ENCODE data around the gene POP7. TPM values are rescaled to one million over a fixed set of nuclear protein-coding genes. Genes with fewer than 3 reads are reported as not detected.

POP7 gene
- polyA plus RNA-seq, 1 donor from 2014 or later = 92.1 TPM

- Histone ChIP-seq H3F3A (ENCODE audit: insufficient read depth, low read length, poor library complexity, severe bottlenecking) (no peaks in the 10 kb centered on the region), H3K9ac (ENCODE audit: low read length) (no peak overlapping the region), H3K79me2 (replicated peaks; ENCODE audit: insufficient read depth, low read length) (no peaks in the 10 kb centered on the region), H3K9me2 (ENCODE audit: insufficient read depth, low read length) (no peaks in the 10 kb centered on the region), H3K4me3 (ENCODE audit: low read length) (no peak overlapping the region), H3K36me3 (ENCODE audit: insufficient read depth, low read length) (no peaks in the 10 kb centered on the region), H2AFZ (ENCODE audit: low read depth, low read length) (no peak overlapping the region), H4K20me1 (ENCODE audit: insufficient read depth) (no peaks in the 10 kb centered on the region), H3K27ac (ENCODE audit: low read length) (no peak overlapping the region), H3K4me2 (ENCODE audit: low read length) (no peak overlapping the region), H3K27me3 (ENCODE audit: insufficient read depth, low read depth, low read length) (no peaks in the 10 kb centered on the region), H3K9me3 (ENCODE audit: low read length) (no peaks in the 10 kb centered on the region)
- TF ChIP-seq TAF1 (IDR thresholded peaks at IDR 0.05; ENCODE audit: low read depth) = no peak
- TF ChIP-seq REST (IDR thresholded peaks at IDR 0.05; ENCODE audit: borderline replicate concordance) = no peak
- TF ChIP-seq POLR2AphosphoS5 (IDR thresholded peaks at IDR 0.05) = no peak
- TF ChIP-seq RAD21 (conservative IDR thresholded peaks at IDR 0.05) = no peak
- no peak for TF ChIP-seq EZH2 (IDR thresholded peaks at IDR 0.05; ENCODE audit: borderline replicate concordance, insufficient read depth, low read length, poor library complexity, severe bottlenecking)
- TF ChIP-seq CTCF (IDR thresholded peaks at IDR 0.05; ENCODE audit: poor library complexity, severe bottlenecking) = no peak
- TF ChIP-seq SMC3 (conservative IDR thresholded peaks at IDR 0.05; ENCODE audit: poor library complexity) = no peak
- no peak for TF ChIP-seq EP300 (conservative IDR thresholded peaks at IDR 0.05; ENCODE audit: poor library complexity, severe bottlenecking)
Measured at GRCh38 chr7:100739934-100740333, 34.0 kb downstream of the POP7 start.

- no peak overlapping the region for H3K4me2 ChIP-seq (ENCODE audit: low read length)
Measured at GRCh38 chr7:100744605-100745004, 38.7 kb downstream of the POP7 start.

More at GRCh38 chr7:100744605-100745004, 38.7 kb downstream of the POP7 start:
- Histone ChIP-seq H3K4me3 (ENCODE audit: low read length) (no peak overlapping the region), H3K9me3 (ENCODE audit: low read length) (no peaks in the 10 kb centered on the region), H3K27ac (ENCODE audit: low read length) (no peak overlapping the region), H3K27me3 (ENCODE audit: insufficient read depth, low read depth, low read length) (no peaks in the 10 kb centered on the region), H4K20me1 (ENCODE audit: insufficient read depth) (no peaks in the 10 kb centered on the region), H2AFZ (ENCODE audit: low read depth, low read length) (no peak overlapping the region), H3K36me3 (ENCODE audit: insufficient read depth, low read length) (no peaks in the 10 kb centered on the region), H3K9me2 (ENCODE audit: insufficient read depth, low read length) (no peaks in the 10 kb centered on the region), H3K9ac (ENCODE audit: low read length) (no peak overlapping the region), H3K79me2 (replicated peaks; ENCODE audit: insufficient read depth, low read length) (no peaks in the 10 kb centered on the region), H3F3A (ENCODE audit: insufficient read depth, low read length, poor library complexity, severe bottlenecking) (no peaks in the 10 kb centered on the region)
- no peak for TF ChIP-seq EZH2 (IDR thresholded peaks at IDR 0.05; ENCODE audit: borderline replicate concordance, insufficient read depth, low read length, poor library complexity, severe bottlenecking)
- no peak for TF ChIP-seq CTCF (IDR thresholded peaks at IDR 0.05; ENCODE audit: poor library complexity, severe bottlenecking)
- TF ChIP-seq TAF1 (IDR thresholded peaks at IDR 0.05; ENCODE audit: low read depth) = no peak
- TF ChIP-seq MXI1 (conservative IDR thresholded peaks at IDR 0.05; ENCODE audit: poor library complexity, severe bottlenecking) = no peak
- no peak for TF ChIP-seq POLR2AphosphoS5 (IDR thresholded peaks at IDR 0.05)
- TF ChIP-seq SMC3 (conservative IDR thresholded peaks at IDR 0.05; ENCODE audit: poor library complexity) = no peak
- TF ChIP-seq RAD21 (conservative IDR thresholded peaks at IDR 0.05) = no peak
- no peak for TF ChIP-seq REST (IDR thresholded peaks at IDR 0.05; ENCODE audit: borderline replicate concordance)
- TF ChIP-seq EP300 (conservative IDR thresholded peaks at IDR 0.05; ENCODE audit: poor library complexity, severe bottlenecking) = no peak
